OCI-LY3 (cell line): Measurements from ENCODE around the gene GLI2.

Source experiments
- H2AFZ ChIP-seq: fragments of 200-600, 300-600 bp; shearing (Covaris generic); 2 replicates; pipeline ENCODE4 v1.6.0; 2014; ENCODE audit warnings: antibody characterized with exemption, low read depth, low read length
- H3K27ac ChIP-seq: fragments of 200-600, 300-600 bp; sonication (generic); 2 replicates; pipeline ENCODE4 v1.5.1; 2014; ENCODE audit warnings: mild to moderate bottlenecking, low read length, moderate library complexity, mixed read lengths
- H3K27me3 ChIP-seq: fragments of 200-600, 300-600 bp; sonication (generic); 2 replicates; pipeline ENCODE4 v1.6.1; 2014; ENCODE audit warnings: low read depth, low read length, mixed read lengths
- H3K36me3 ChIP-seq: fragments of 200-600, 300-600 bp; sonication (generic); replicated peaks from 2 replicates; pipeline ENCODE3; 2014; ENCODE audit warnings: low read depth, low read length, mixed read lengths
- H3K4me1 ChIP-seq: fragments of 300-600, 200-600 bp; sonication (generic); 2 replicates; pipeline ENCODE4 v1.6.1; 2014; ENCODE audit warnings: low read length, mixed read lengths
- H3K4me2 ChIP-seq: fragments of 200-600, 300-600 bp; sonication (generic); 2 replicates; pipeline ENCODE4 v1.6.1; 2014; ENCODE audit warnings: low read length, mixed read lengths
- H3K4me3 ChIP-seq: fragments of 300-600, 200-600 bp; sonication (generic); 2 replicates; pipeline ENCODE4 v1.5.1; 2014; ENCODE audit warnings: antibody characterized with exemption, mild to moderate bottlenecking, low read length, moderate library complexity
- H3K79me2 ChIP-seq: fragments of 300-600, 200-600 bp; shearing (Covaris generic); 2 replicates; pipeline ENCODE4 v1.6.1; 2014; ENCODE audit warnings: mild to moderate bottlenecking, low read length, mixed read lengths
- H3K9ac ChIP-seq: fragments of 300-600, 200-600 bp; shearing (Covaris generic); 2 replicates; pipeline ENCODE4 v1.6.0; 2014; ENCODE audit warnings: mild to moderate bottlenecking, low read length, moderate library complexity
- H3K9me3 ChIP-seq: fragments of 200-600, 300-600 bp; shearing (Covaris generic); 2 replicates; pipeline ENCODE4 v1.6.1; 2014; ENCODE audit warnings: low read length, mixed read lengths; ENCODE audit not compliant: insufficient read depth
- H4K20me1 ChIP-seq: fragments of 200-600, 300-600 bp; sonication (generic); 2 replicates; pipeline ENCODE4 v1.6.1; 2016; ENCODE audit warnings: low read length, mixed read lengths; ENCODE audit not compliant: insufficient read depth
- CTCF ChIP-seq: fragments of 200-600, 300-600 bp; sonication (generic); IDR thresholded peaks from 2 replicates; pipeline ENCODE4 v1.5.1; 2014; ENCODE audit warnings: antibody characterized with exemption, low read length, low read depth
- EZH2phosphoT487 ChIP-seq: fragments of 200-600 bp; shearing (Covaris generic); IDR thresholded peaks from 2 replicates; pipeline ENCODE4 v1.6.1; 2018; ENCODE audit warnings: antibody characterized with exemption, mixed run types, low read depth

The GLI2 gene

GRCh38 chr2:120737340-120738101, 1.9 kb downstream of the GLI2 start:
- no peak overlapping the region for H3K9ac ChIP-seq

GRCh38 chr2:120738117-120738516, 2.4 kb downstream of the GLI2 start:
- no peaks in the 10 kb centered on the region for H4K20me1 ChIP-seq
- H3K27me3 ChIP-seq, result peaks cover 17% of the 10 kb centered on the region
- no peaks in the 10 kb centered on the region for H3K9me3 ChIP-seq
- no peak overlapping the region for H3K27ac ChIP-seq
- no peak overlapping the region for H2AFZ ChIP-seq
- no peaks in the 10 kb centered on the region for H3K36me3 ChIP-seq
- no peak for TF ChIP-seq EZH2phosphoT487
- TF ChIP-seq CTCF, result no peak
- no peak overlapping the region for H3K9ac ChIP-seq
- no peaks in the 10 kb centered on the region for H3K4me1 ChIP-seq
- no peaks in the 10 kb centered on the region for H3K79me2 ChIP-seq
- H3K4me2 ChIP-seq, result no peak overlapping the region
- H3K4me3 ChIP-seq, result no peak overlapping the region

More at GRCh38 chr2:120737340-120738101, 1.9 kb downstream of the GLI2 start:
- no peak overlapping the region for H3K27ac ChIP-seq
- H3K4me3 ChIP-seq, result no peak overlapping the region
- no peaks in the 10 kb centered on the region for H3K9me3 ChIP-seq
- no peak overlapping the region for H3K4me2 ChIP-seq
- no peaks in the 10 kb centered on the region for H3K36me3 ChIP-seq
- H3K27me3 ChIP-seq, result peaks cover 17% of the 10 kb centered on the region
- no peaks in the 10 kb centered on the region for H3K4me1 ChIP-seq
- H2AFZ ChIP-seq, result no peak overlapping the region
- no peaks in the 10 kb centered on the region for H3K79me2 ChIP-seq
- TF ChIP-seq EZH2phosphoT487 (no peak), CTCF (no peak)
- no peaks in the 10 kb centered on the region for H4K20me1 ChIP-seq

GRCh38 chr2:120738786-120739437, 3.2 kb downstream of the GLI2 start:
- no peaks in the 10 kb centered on the region for H3K4me1 ChIP-seq
- H3K36me3 ChIP-seq, result no peaks in the 10 kb centered on the region
- no peak overlapping the region for H3K27ac ChIP-seq

More at GRCh38 chr2:120738786-120739437, 3.2 kb downstream of the GLI2 start:
- TF ChIP-seq CTCF, result no peak
- no peak for TF ChIP-seq EZH2phosphoT487
- no peak overlapping the region for H2AFZ ChIP-seq
- H3K79me2 ChIP-seq, result no peaks in the 10 kb centered on the region
- H3K27me3 ChIP-seq, result peaks cover 17% of the 10 kb centered on the region
- H3K9me3 ChIP-seq, result no peaks in the 10 kb centered on the region
- no peak overlapping the region for H3K9ac ChIP-seq
- H4K20me1 ChIP-seq, result no peaks in the 10 kb centered on the region
- no peak overlapping the region for H3K4me3 ChIP-seq
- H3K4me2 ChIP-seq, result no peak overlapping the region
